ENCODE measurements around the gene F13A1.

GRCh38 chr6:6123803-6124202 is 196.7 kb downstream of the F13A1 start:
- TF ChIP-seq, protein P1, sequence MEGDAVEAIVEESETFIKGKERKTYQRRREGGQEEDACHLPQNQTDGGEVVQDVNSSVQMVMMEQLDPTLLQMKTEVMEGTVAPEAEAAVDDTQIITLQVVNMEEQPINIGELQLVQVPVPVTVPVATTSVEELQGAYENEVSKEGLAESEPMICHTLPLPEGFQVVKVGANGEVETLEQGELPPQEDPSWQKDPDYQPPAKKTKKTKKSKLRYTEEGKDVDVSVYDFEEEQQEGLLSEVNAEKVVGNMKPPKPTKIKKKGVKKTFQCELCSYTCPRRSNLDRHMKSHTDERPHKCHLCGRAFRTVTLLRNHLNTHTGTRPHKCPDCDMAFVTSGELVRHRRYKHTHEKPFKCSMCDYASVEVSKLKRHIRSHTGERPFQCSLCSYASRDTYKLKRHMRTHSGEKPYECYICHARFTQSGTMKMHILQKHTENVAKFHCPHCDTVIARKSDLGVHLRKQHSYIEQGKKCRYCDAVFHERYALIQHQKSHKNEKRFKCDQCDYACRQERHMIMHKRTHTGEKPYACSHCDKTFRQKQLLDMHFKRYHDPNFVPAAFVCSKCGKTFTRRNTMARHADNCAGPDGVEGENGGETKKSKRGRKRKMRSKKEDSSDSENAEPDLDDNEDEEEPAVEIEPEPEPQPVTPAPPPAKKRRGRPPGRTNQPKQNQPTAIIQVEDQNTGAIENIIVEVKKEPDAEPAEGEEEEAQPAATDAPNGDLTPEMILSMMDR (IDR thresholded peaks at IDR 0.05): no peak
- TF ChIP-seq POLR2A (IDR thresholded peaks at IDR 0.05; ENCODE audit: low read length) (no peak), BHLHE40 (IDR thresholded peaks at IDR 0.05; ENCODE audit: low read depth, low read length) (no peak), CHD2 (IDR thresholded peaks at IDR 0.05; ENCODE audit: low read length, partially characterized antibody) (no peak)
